Kidney (tissue), 14 donors: ENCODE measurements around the gene KCTD2. TPM values are rescaled to one million over a fixed set of nuclear protein-coding genes. Genes with fewer than 3 reads are reported as not detected.

Source experiments
- DNase-seq, 5 donors: peaks; one replicate each; pipeline ENCODE4 v3.0.0-alpha.2; 2013 to 2020
- FAIRE-seq: peaks from 2 replicates; lab custom pipeline; 2012; peaks lifted over from hg19 to GRCh38; lab: Jason Lieb, UNC
- H3K27ac ChIP-seq, 2 donors: one replicate each; pipeline ENCODE4 v1.7.0; 2013; ENCODE audit warnings: low read depth in 2 of 2, low read length in 2 of 2, inconsistent platforms in 1 of 2
- H3K27me3 ChIP-seq: one replicate; pipeline ENCODE4 v1.7.1; 2013; ENCODE audit warnings: low read length, inconsistent platforms; ENCODE audit not compliant: control insufficient read depth, insufficient read depth
- H3K36me3 ChIP-seq, 3 donors: one replicate each; pipeline versions ENCODE4 v1.7.0 to v1.7.1; 2013; ENCODE audit warnings: low read length in 3 of 3, control low read depth in 1 of 3, inconsistent platforms in 1 of 3; ENCODE audit not compliant: insufficient read depth in 3 of 3, control insufficient read depth in 2 of 3
- H3K4me1 ChIP-seq, 3 donors: one replicate each; pipeline versions ENCODE4 v1.7.0 to v1.7.1; 2013; ENCODE audit warnings: low read length in 3 of 3, inconsistent platforms in 1 of 3, low read depth in 1 of 3; ENCODE audit not compliant: control insufficient read depth in 2 of 3, insufficient read depth in 2 of 3
- H3K4me3 ChIP-seq, 3 donors: one replicate each; pipeline versions ENCODE4 v1.7.0 to v1.8.1; 2013; ENCODE audit warnings: low read length in 3 of 3, control low read depth in 1 of 3, inconsistent platforms in 1 of 3
- H3K9ac ChIP-seq, 3 donors: one replicate each; pipeline versions ENCODE4 v1.7.0 to v1.7.1; 2013; ENCODE audit warnings: low read length in 3 of 3, control low read depth in 1 of 3, inconsistent platforms in 1 of 3
- H3K9me3 ChIP-seq, 3 donors: one replicate each; pipeline versions ENCODE4 v1.7.0 to v1.7.1; 2013; ENCODE audit warnings: low read length in 3 of 3, control low read depth in 1 of 3, inconsistent platforms in 1 of 3; ENCODE audit not compliant: control insufficient read depth in 2 of 3, insufficient read depth in 1 of 3
- CTCF ChIP-seq: IDR thresholded peaks from 3 replicates; pipeline ENCODE4 v1.5.1; 2012; ENCODE audit warnings: mild to moderate bottlenecking, moderate library complexity, borderline replicate concordance; ENCODE audit not compliant: insufficient read depth; ENCODE audit errors: extremely low read depth
- intact Hi-C: fragments of 100-400 bp; cut with DNase I; formaldehyde crosslinking; loops from one replicate; pipeline ENCODE4 v1.11.1; 2022
- polyA plus RNA-seq: library from polyadenylated mRNA; stranded (reverse); fragments of 350-450 nt; fragmentation: Illumina TruSeq; extraction: RNeasy Lipid Tissue Mini Kit (QIAGEN cat#74804); gene quantifications from one replicate; pipeline ENCODE4 v1.2.3, GENCODE V29; 2014; ENCODE audit warnings: low read depth, low replicate concordance; ENCODE audit not compliant: insufficient read depth
- total RNA-seq: library from RNA; stranded (reverse); fragmentation: NEBNext Ultra II Directional; extraction: Animal tissue kit (Norgen Biotek cat#: 25700); gene quantifications from one replicate; pipeline ENCODE4 v1.2.1, GENCODE V29; 2021
- donor health status: control.
- donor health status: control.
- donor health status: control.
- donor health status: control.
- donor health status: control.
- donor health status: DM: yes; HTN: yes; CAD: no.
- donor health status: Normal renal cell carcinoma (clear cell type).

Gene KCTD2
- total and polyA plus RNA-seq, 2 donors from 2014 or later = 26.0 to 30.2 TPM

- DNase-seq (no peak), FAIRE-seq (no peak)
- intact Hi-C loops = no loop called here
- Histone ChIP-seq H3K27ac (no peak overlapping the region), H3K9ac (no peak overlapping the region), H3K4me1 (peaks cover 0 to 10% (median 6%) of the 10 kb centered on the region in 3 donors), H3K27me3 (no peaks in the 10 kb centered on the region), H3K4me3 (no peak overlapping the region), H3K9me3 (no peaks in the 10 kb centered on the region), H3K36me3 (peaks cover 2 to 7% (median 3%) of the 10 kb centered on the region in 3 donors)
- no peak for TF ChIP-seq CTCF
These were observed 2.7 kb downstream of the KCTD2 start for GRCh38 chr17:75049706-75050105.

DNA sequence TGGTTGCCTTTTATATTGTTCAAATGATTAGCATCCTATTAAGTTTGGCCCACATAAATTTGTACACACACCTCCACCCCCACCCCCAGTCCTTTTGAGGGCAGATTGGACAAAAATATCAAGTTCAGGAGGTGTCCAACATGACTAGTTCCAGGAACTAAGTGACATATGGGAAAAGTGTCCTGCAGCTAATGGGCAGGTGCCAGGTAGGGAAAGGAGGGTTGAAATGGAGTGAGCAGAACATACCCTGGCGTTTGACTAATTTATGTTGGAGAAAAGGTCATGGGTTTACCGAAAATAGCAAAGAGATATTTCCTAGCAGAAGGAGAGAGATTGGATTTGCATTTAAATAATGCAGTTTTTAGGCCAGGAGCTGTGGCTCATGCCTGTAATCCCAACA, 4.9 kb downstream of the KCTD2 start:
- intact Hi-C loops = no loop called here
- peaks cover 2 to 13% (median 3%) of the 10 kb centered on the region in 3 donors for H3K36me3 ChIP-seq
- FAIRE-seq = no peak

DNA sequence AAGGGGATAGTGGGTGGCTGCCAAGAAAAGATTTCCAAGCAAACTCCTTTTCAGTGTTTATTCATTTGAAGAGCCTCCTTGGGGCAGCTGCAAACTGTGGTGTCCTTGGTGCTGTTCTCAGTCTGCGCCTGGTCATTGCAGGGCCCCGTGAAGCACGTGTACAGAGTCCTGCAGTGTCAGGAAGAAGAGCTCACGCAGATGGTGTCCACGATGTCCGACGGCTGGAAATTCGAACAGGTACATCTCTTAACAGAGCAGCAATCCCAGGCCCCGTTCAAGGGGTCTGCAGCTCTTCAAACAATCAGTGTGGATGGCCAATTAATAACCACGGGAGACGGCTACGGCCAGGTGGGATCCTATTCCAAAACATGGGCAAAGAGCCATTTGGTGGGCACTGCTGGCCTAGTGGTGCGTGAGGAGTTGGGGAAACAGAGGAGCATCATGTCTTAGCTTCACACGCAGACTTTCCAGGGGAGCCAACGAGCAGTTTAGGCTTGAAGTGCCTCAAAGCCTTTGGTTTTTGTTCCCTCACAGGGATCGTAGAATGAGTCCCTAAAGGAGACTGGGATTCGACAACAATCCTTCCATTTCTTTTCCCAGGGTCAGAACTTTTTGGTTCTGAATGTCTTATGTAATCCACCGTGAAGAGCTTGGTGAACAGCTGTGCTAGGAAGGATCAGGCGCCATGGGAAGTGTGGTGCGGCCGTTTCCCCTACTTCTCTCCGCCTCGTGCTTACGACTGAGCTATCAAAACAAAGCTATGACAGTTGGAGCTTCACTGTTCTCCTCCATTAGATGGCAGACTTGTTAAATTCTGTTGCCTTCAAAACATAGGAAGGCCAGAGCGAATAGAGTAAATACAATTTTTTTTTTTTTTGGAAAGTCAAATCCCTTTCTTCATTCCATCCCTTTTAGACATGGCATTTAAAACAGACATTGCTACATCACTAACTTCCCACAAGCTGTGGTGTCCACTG, 12.6 kb downstream of the KCTD2 start:
- FAIRE-seq = no peak
- Histone ChIP-seq H3K9me3 (no peaks in the 10 kb centered on the region), H3K36me3 (peaks cover 6 to 50% (median 18%) of the 10 kb centered on the region in 3 donors), H3K27me3 (no peaks in the 10 kb centered on the region), H3K4me1 (peaks cover 0 to 2% (median 0%) of the 10 kb centered on the region in 3 donors), H3K27ac (peak overlapping the region in 1 of 2 donors; percentile 61), H3K9ac (no peak overlapping the region), H3K4me3 (no peak overlapping the region)
- DNase-seq = peak in 2 of 5 donors; percentile 62 to 77
- intact Hi-C loops = no loop called here
- peak; percentile 40 for TF ChIP-seq CTCF

More for the DNA sequence above, 4.9 kb downstream of the KCTD2 start:
- H3K27me3 ChIP-seq = no peaks in the 10 kb centered on the region
- H3K4me3 ChIP-seq = no peak overlapping the region
- no peak for DNase-seq
- H3K9me3 ChIP-seq = no peaks in the 10 kb centered on the region
- H3K9ac ChIP-seq = no peak overlapping the region
- TF ChIP-seq CTCF = no peak
- peaks cover 0 to 10% (median 6%) of the 10 kb centered on the region in 3 donors for H3K4me1 ChIP-seq
- H3K27ac ChIP-seq = no peak overlapping the region
